ENCODE measurements around the gene ASIC2.

The ASIC2 gene

GRCh38 chr17:33055171-33055611 lies 237.9 kb downstream of the ASIC2 start:
- no peak for FAIRE-seq

- FAIRE-seq, result no peak
Measured at GRCh38 chr17:33054412-33054811, 238.7 kb downstream of the ASIC2 start.

- no peak for FAIRE-seq
Measured at GRCh38 chr17:33053676-33054075, 239.4 kb downstream of the ASIC2 start.

GRCh38 chr17:33052856-33053255 lies 240.2 kb downstream of the ASIC2 start:
- FAIRE-seq, result no peak

GRCh38 chr17:33050611-33051140 lies 242.4 kb downstream of the ASIC2 start:
- FAIRE-seq, result no peak

GRCh38 chr17:33049781-33050414 lies 243.2 kb downstream of the ASIC2 start:
- FAIRE-seq, result no peak

GRCh38 chr17:33046361-33047255 lies 246.5 kb downstream of the ASIC2 start:
- FAIRE-seq, result no peak

GRCh38 chr17:33045216-33045615 lies 247.9 kb downstream of the ASIC2 start:
- no peak for FAIRE-seq

GRCh38 chr17:33044771-33045170 lies 248.3 kb downstream of the ASIC2 start:
- no peak for FAIRE-seq

- FAIRE-seq, result no peak
Measured at GRCh38 chr17:33040461-33040860, 252.6 kb downstream of the ASIC2 start.

GRCh38 chr17:33039874-33040273 lies 253.2 kb downstream of the ASIC2 start:
- no peak for FAIRE-seq

GRCh38 chr17:33038740-33039139 lies 254.4 kb downstream of the ASIC2 start:
- no peak for FAIRE-seq

- no peak for FAIRE-seq
Measured at GRCh38 chr17:33033176-33033575, 259.9 kb downstream of the ASIC2 start.

GRCh38 chr17:33028778-33029177 lies 264.3 kb downstream of the ASIC2 start:
- no peak for FAIRE-seq

- FAIRE-seq, result no peak
Measured at GRCh38 chr17:33028061-33028460, 265.0 kb downstream of the ASIC2 start.

- FAIRE-seq, result no peak
Measured at GRCh38 chr17:33024688-33025486, 268.2 kb downstream of the ASIC2 start.

- no peak for FAIRE-seq
Measured at GRCh38 chr17:33023790-33024189, 269.3 kb downstream of the ASIC2 start.

GRCh38 chr17:33021731-33022408 lies 271.2 kb downstream of the ASIC2 start:
- no peak for FAIRE-seq

- FAIRE-seq, result no peak
Measured at GRCh38 chr17:33019161-33019890, 273.8 kb downstream of the ASIC2 start.

- no peak for FAIRE-seq
Measured at GRCh38 chr17:33017366-33017765, 275.7 kb downstream of the ASIC2 start.

GRCh38 chr17:33016920-33017319 lies 276.2 kb downstream of the ASIC2 start:
- FAIRE-seq, result no peak

All from TTC549 (cell line).